Endothelial cell of umbilical vein (primary cell): ENCODE results near the gene GPR78. TPM values are rescaled to one million over a fixed set of nuclear protein-coding genes. Genes with fewer than 3 reads are reported as not detected.

Source experiments
- BruUV-seq: library from RNA; stranded (reverse); fragments of 400-500 nt; replicated peaks from 2 replicates; lab custom pipeline; 2021; lab: Mats Ljungman, UMichigan
- CTCF ChIA-PET: fragments of 300-600, 350-600 bp; sonication (Branson Sonifier 250); formaldehyde crosslinking; loops from one replicate; lab custom pipeline; 2021; ENCODE audit warnings: antibody characterized with exemption, inconsistent platforms; lab: Charles Lee
- POLR2A ChIA-PET: fragments of 300-600, 350-600 bp; sonication (Branson Sonifier 250); formaldehyde crosslinking; loops from one replicate; lab custom pipeline; 2021; ENCODE audit warnings: antibody characterized with exemption, inconsistent platforms; lab: Charles Lee
- DNase-seq: peaks from one replicate; pipeline ENCODE4 v3.0.0-alpha.2; 2011; ENCODE audit warnings: low read depth, low spot score
- FAIRE-seq: peaks from 2 replicates; lab custom pipeline; 2011; peaks lifted over from hg19 to GRCh38; lab: Jason Lieb, UNC
- H2AFZ ChIP-seq: 2 replicates; pipeline ENCODE4 v1.6.0; 2012; ENCODE audit warnings: low read depth, low read length, control low read depth, inconsistent platforms
- H3K27ac ChIP-seq: 2 replicates; pipeline ENCODE4 v1.5.1; 2011; ENCODE audit warnings: low read depth, mild to moderate bottlenecking, control low read depth, low read length, moderate library complexity; ENCODE audit not compliant: insufficient read depth
- H3K27me3 ChIP-seq, 2 experiments: 2 replicates each; pipeline versions ENCODE4 v1.6.0 to v1.6.1; 2011; ENCODE audit warnings: low read length in 2 of 2, mixed read lengths in 1 of 2; ENCODE audit not compliant: control insufficient read depth in 2 of 2, insufficient read depth in 2 of 2
- H3K36me3 ChIP-seq, 2 experiments: 2 replicates in 1 of 2; 3 replicates in 1 of 2; pipeline ENCODE4 v1.5.1; 2011; ENCODE audit warnings: low read length in 2 of 2, mild to moderate bottlenecking in 1 of 2, moderate library complexity in 1 of 2; ENCODE audit not compliant: control insufficient read depth in 2 of 2, insufficient read depth in 2 of 2; ENCODE audit errors: extremely low read depth in 1 of 2
- H3K4me1 ChIP-seq: 3 replicates; pipeline ENCODE4 v1.5.1; 2011; ENCODE audit warnings: mild to moderate bottlenecking, low read length; ENCODE audit not compliant: control insufficient read depth, insufficient read depth; ENCODE audit errors: extremely low read depth
- H3K4me2 ChIP-seq: 2 replicates; pipeline ENCODE4 v1.6.1; 2011; ENCODE audit warnings: low read length, control low read depth, mixed read lengths; ENCODE audit not compliant: insufficient read depth
- H3K4me3 ChIP-seq, 3 experiments: fragments of 200-600 bp in 1 of 3; sonication (generic), shearing (Covaris generic) in 1 of 3; replicated peaks in 1 of 3; 2 replicates each; pipeline ENCODE4 v1.5.1; 2011 to 2016; ENCODE audit warnings: control low read depth in 3 of 3, low read length in 3 of 3, mild to moderate bottlenecking in 2 of 3, inconsistent platforms in 1 of 3, low read depth in 1 of 3, moderate library complexity in 1 of 3; ENCODE audit not compliant: insufficient read depth in 1 of 3
- H3K79me2 ChIP-seq: 2 replicates; pipeline ENCODE4 v1.6.0; 2012; ENCODE audit warnings: low read length, inconsistent platforms; ENCODE audit not compliant: control insufficient read depth, insufficient read depth
- H3K9ac ChIP-seq: replicated peaks from 2 replicates; pipeline ENCODE3; 2011; ENCODE audit warnings: low read length, control low read depth; ENCODE audit not compliant: insufficient read depth; ENCODE audit errors: extremely low read depth
- H3K9me1 ChIP-seq: replicated peaks from 3 replicates; pipeline ENCODE4 v1.6.0; 2011; ENCODE audit warnings: mild to moderate bottlenecking, low read length; ENCODE audit not compliant: control insufficient read depth, insufficient read depth; ENCODE audit errors: extremely low read depth
- H3K9me3 ChIP-seq: replicated peaks from 2 replicates; pipeline ENCODE4 v1.5.1; 2012; ENCODE audit warnings: low read length, inconsistent platforms; ENCODE audit not compliant: control insufficient read depth, insufficient read depth
- H4K20me1 ChIP-seq: replicated peaks from 2 replicates; pipeline ENCODE3; 2011; ENCODE audit warnings: mild to moderate bottlenecking, low read length; ENCODE audit not compliant: control insufficient read depth, insufficient read depth; ENCODE audit errors: extremely low read depth
- EZH2 ChIP-seq: IDR thresholded peaks from 2 replicates; pipeline ENCODE4 v1.6.1; 2012; ENCODE audit warnings: borderline replicate concordance, low read depth, mild to moderate bottlenecking, moderate library complexity, low read length, inconsistent platforms; ENCODE audit not compliant: severe bottlenecking
- FOS ChIP-seq: IDR thresholded peaks from 2 replicates; pipeline ENCODE4 v1.6.1; 2011; ENCODE audit warnings: mild to moderate bottlenecking, low read length, moderate library complexity, borderline replicate concordance; ENCODE audit not compliant: insufficient read depth
- GATA2 ChIP-seq: IDR thresholded peaks from 2 replicates; pipeline ENCODE4 v1.7.0; 2011; ENCODE audit warnings: low read depth, mild to moderate bottlenecking, moderate library complexity, mixed read lengths, low read length; ENCODE audit not compliant: insufficient read length, insufficient read depth
- JUN ChIP-seq: IDR thresholded peaks from 2 replicates; pipeline ENCODE4 v1.6.1; 2011; ENCODE audit warnings: borderline replicate concordance, low read depth; ENCODE audit not compliant: insufficient read length, insufficient read depth
- MYC ChIP-seq: IDR thresholded peaks from one replicate; pipeline ENCODE4 v1.6.1; 2011; ENCODE audit warnings: mild to moderate bottlenecking, low read depth, low read length
- POLR2A ChIP-seq: IDR thresholded peaks from 2 replicates; pipeline ENCODE4 v1.6.1; 2012; ENCODE audit warnings: low read depth, mild to moderate bottlenecking, control low read depth, low read length
- POLR2AphosphoS5 ChIP-seq: IDR thresholded peaks from 2 replicates; pipeline ENCODE4 v1.6.1; 2012; ENCODE audit warnings: low read depth, mild to moderate bottlenecking, control low read depth, low read length, moderate library complexity; ENCODE audit not compliant: insufficient read depth
- dilution Hi-C: fragments of 300-500 bp; cut with MboI; formaldehyde crosslinking; loops from one replicate; pipeline ENCODE4 v1.15.0; 2019; ENCODE audit warnings: low sequenced_read_pairs; ENCODE audit not compliant: extremely low pct_ligation_motif_present
- intact Hi-C: fragments of 100-400 bp; cut with micrococcal nuclease; formaldehyde crosslinking; loops from one replicate; pipeline ENCODE4 v1.10.0; 2022
- polyA plus RNA-seq, 4 experiments: library from polyadenylated mRNA; depleted of rRNA in 3 of 4; stranded (reverse) in 3 of 4; unstranded in 1 of 4; fragments of >200 nt; gene quantifications; 2 replicates each; pipeline versions ENCODE4 v1.2.1 to v1.2.3, GENCODE V29; 2011 to 2012; ENCODE audit warnings: missing spikeins in 1 of 4
- total RNA-seq: library from RNA; stranded (reverse); gene quantifications from 2 replicates; pipeline ENCODE4 v1.2.3, GENCODE V29; 2021
- TF ChIP-seq, protein P1 (sequence below): IDR thresholded peaks from 2 replicates; pipeline ENCODE4 v1.6.1; 2011; ENCODE audit not compliant: insufficient read depth, insufficient read length
- TF ChIP-seq, protein P2 (sequence below), 2 donors: IDR thresholded peaks; 1 replicate in 1 of 2; 2 replicates in 1 of 2; pipeline ENCODE4 v1.5.1; 2011; ENCODE audit warnings: low read length in 2 of 2, mild to moderate bottlenecking in 2 of 2, moderate library complexity in 2 of 2, control low read depth in 1 of 2, inconsistent platforms in 1 of 2, low read depth in 1 of 2; ENCODE audit not compliant: insufficient read depth in 1 of 2; ENCODE audit errors: extremely low read depth in 1 of 2

The GPR78 gene
- total and polyA plus RNA-seq, 2 donors (not counting 3 experiments of a cell fraction or from before 2014, with no cell fraction given): not detected

DNA sequence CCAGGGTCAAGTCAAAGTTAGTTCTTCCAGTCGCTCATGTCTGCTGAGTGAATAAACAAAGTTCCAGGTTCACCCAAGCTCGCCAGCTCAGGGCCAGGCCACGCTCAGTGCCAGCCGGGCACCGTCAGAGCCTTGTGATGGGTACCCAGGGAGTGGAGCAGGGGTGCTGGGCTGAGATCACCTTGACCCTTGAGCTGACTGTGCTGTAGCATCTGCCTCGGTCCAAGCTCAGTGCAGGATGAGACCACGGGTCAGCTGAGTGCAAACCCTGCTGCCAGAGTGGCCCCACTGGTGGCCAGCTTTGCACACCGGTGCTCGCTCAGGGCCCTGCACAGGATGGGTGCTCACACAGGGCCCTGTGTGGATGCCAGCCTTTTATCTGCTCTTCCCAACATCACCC lies 16.7 kb downstream of the GPR78 start:
- dilution Hi-C loops: no loop called here
- POLR2A ChIA-PET: no interaction called here
- intact Hi-C loops: loop anchor here (10.0 kb wide), 1 partner anchor 332 kb away; the partner anchor contains the start of gene HTRA3

More for the DNA sequence above, 16.7 kb downstream of the GPR78 start:
- Histone ChIP-seq H3K9me1 (no peaks in the 10 kb centered on the region), H3K27me3 (peaks cover 19 to 20% of the 10 kb centered on the region in 2 experiments), H2AFZ (no peak overlapping the region), H3K79me2 (no peaks in the 10 kb centered on the region), H3K4me3 (no peak overlapping the region), H3K9me3 (no peaks in the 10 kb centered on the region), H3K27ac (no peak overlapping the region), H3K4me2 (no peak overlapping the region), H3K4me1 (no peaks in the 10 kb centered on the region), H4K20me1 (no peaks in the 10 kb centered on the region), H3K9ac (no peak overlapping the region), H3K36me3 (no peaks in the 10 kb centered on the region)
- no peak for DNase-seq
- TF ChIP-seq, protein P1, sequence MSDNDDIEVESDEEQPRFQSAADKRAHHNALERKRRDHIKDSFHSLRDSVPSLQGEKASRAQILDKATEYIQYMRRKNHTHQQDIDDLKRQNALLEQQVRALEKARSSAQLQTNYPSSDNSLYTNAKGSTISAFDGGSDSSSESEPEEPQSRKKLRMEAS: no peak
- TF ChIP-seq POLR2AphosphoS5 (no peak), FOS (no peak), JUN (no peak), GATA2 (no peak), EZH2 (no peak), POLR2A (no peak), MYC (no peak)
- TF ChIP-seq, protein P2, sequence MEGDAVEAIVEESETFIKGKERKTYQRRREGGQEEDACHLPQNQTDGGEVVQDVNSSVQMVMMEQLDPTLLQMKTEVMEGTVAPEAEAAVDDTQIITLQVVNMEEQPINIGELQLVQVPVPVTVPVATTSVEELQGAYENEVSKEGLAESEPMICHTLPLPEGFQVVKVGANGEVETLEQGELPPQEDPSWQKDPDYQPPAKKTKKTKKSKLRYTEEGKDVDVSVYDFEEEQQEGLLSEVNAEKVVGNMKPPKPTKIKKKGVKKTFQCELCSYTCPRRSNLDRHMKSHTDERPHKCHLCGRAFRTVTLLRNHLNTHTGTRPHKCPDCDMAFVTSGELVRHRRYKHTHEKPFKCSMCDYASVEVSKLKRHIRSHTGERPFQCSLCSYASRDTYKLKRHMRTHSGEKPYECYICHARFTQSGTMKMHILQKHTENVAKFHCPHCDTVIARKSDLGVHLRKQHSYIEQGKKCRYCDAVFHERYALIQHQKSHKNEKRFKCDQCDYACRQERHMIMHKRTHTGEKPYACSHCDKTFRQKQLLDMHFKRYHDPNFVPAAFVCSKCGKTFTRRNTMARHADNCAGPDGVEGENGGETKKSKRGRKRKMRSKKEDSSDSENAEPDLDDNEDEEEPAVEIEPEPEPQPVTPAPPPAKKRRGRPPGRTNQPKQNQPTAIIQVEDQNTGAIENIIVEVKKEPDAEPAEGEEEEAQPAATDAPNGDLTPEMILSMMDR (IDR thresholded peaks at IDR 0.05; ENCODE audit: extremely low read depth in 1 of 2, insufficient read depth in 1 of 2, low read depth in 1 of 2, low read length in 2 of 2): no peak
- FAIRE-seq: no peak
- BruUV-seq: no TSS peak
- CTCF ChIA-PET: interaction anchor here (2.1 to 2.2 kb wide), 2 partner anchors 10 to 128 kb away, joined by 15 to 16 read pairs; no protein-coding TSS in a partner anchor
